HG03280 (cell line): ENCODE results near the gene NFATC2.
"Not testable (repeated sequence)": the region's sequence is repeated elsewhere in the genome, so short reads cannot be mapped to it uniquely, and the experiment has no call there.

Source experiments
- ATAC-seq: cut with Tn5 transposase; IDR thresholded peaks from one replicate; pipeline ENCODE4 v1.9.1; 2021; ENCODE audit warnings: mild to moderate bottlenecking, moderate library complexity; ENCODE audit not compliant: unreplicated experiment

The NFATC2 gene

GRCh38 chr20:51541189-51542032 is 1.1 kb downstream of the NFATC2 start:
- ATAC-seq = peak; percentile 43

GRCh38 chr20:51540580-51540979 is 1.9 kb downstream of the NFATC2 start:
- no peak for ATAC-seq

- ATAC-seq = not testable (repeated sequence)
These were observed 2.4 kb downstream of the NFATC2 start for GRCh38 chr20:51540074-51540473.

GRCh38 chr20:51536116-51537069 is 6.1 kb downstream of the NFATC2 start:
- ATAC-seq = no peak

- no peak for ATAC-seq
These were observed 6.8 kb downstream of the NFATC2 start for GRCh38 chr20:51535674-51536073.

DNA sequence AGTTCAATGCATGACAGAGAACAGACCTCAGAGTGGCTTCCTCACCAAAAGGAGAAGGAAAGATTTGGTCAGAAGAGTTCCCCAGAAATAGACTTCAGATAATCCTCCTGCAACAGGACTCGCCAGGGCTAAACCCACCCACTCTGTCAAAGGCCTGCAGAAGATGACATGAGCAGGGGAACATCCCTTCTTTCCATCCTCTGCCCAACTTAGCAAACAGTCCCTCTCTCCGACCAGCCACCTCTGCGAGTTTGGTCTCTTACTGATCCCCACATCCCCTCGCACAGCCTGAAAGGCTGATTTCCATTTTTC is 7.5 kb downstream of the NFATC2 start:
- no peak for ATAC-seq

DNA sequence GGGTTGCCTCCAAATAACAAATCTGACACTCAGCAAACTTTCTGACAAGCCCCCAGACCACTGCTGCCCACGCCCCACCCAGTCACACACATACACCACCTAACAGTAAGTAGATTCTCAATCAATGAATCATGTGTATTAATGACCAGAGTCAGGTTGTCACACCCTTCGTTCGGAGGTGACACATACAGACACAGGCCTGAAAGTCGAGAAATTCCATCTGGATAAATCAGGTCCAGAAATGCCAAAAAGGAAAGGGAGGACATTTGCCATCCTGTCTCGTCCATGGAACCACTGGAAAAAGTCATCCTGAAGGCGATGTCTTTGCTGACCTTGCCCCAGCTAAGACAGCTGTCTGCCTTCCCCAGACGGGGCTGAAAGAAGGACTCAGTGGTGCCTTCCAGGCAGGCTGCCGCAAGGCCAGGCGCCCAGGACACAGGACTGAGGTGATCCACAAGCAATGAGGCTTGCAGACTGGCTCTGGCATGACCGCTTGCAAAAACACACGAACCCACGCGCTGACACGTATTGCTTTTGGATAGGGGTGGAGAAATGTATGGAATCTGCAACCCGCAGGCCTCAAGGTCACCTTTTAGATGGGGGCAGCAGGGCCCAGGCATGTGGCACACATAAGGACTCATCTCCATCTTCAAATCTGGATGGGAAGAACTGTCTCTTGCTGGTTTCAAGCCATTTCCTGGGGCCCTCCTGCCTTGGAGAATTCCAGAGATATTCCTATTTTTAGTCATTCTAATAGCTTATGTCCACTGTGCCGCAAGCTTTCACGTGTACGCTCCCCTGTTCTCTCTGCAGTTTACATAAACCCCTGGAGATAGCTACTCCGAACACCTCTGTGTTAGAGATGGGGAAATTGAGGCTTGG is 9.0 kb downstream of the NFATC2 start:
- no peak for ATAC-seq

- ATAC-seq = no peak
These were observed 9.8 kb downstream of the NFATC2 start for GRCh38 chr20:51532577-51533191.

DNA sequence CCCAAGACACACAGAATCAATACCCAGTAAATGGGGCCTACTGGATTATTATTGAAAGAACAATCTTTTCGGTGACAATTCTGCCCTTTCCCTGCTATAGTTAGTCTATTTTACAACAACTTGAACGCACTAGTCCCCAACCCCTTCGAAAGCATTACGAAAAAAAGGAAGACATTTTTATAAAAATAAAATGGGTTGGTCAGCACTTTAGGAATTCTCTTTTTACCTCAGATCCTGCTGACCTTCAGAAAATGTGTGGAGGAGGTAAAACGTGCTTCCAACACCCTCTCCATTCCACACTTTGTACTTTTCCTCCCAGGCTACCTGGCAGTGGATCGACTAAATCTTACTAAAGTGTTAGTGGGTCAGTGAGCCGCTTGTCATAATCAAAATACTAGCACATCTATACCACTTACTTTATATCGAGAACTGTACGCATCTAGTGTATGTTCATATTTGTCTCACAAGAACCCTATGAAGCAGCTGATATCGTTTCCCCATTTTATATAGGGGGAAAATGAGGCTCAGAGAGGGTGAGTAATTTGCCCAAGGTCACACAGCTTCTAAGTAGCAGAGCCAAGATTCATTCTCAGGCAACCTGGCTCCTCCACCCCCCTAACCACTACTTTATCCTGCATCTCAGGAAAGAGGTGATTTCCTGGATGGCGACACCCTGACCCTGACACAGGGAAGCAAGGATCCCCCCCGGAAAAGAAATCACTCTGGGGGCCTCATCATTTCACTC is 10.6 kb downstream of the NFATC2 start:
- no peak for ATAC-seq

GRCh38 chr20:51531141-51531710 is 11.3 kb downstream of the NFATC2 start:
- peak; percentile 70 for ATAC-seq

DNA sequence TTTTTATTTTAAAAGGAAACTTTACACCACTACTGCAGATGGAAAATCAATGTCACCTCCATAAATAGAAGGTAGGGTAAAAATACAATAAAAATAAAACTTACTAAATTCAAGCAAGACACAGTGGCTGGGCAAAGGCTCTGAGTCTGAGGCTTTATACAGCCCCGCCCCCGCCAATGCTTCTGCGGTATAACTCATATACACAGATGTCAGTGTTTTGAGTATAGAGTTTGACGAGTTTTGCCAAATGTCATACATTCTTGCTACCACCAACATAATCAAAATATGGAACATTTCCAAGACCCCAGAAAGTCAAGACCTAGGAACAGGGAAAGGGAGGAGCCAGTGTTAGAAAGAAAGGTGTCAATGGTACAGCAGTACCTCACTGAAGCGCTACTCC is 12.8 kb downstream of the NFATC2 start:
- ATAC-seq = no peak

- no peak for ATAC-seq
These were observed 13.3 kb downstream of the NFATC2 start for GRCh38 chr20:51529081-51529681.

GRCh38 chr20:51528263-51529027 is 14.1 kb downstream of the NFATC2 start:
- no peak for ATAC-seq

DNA sequence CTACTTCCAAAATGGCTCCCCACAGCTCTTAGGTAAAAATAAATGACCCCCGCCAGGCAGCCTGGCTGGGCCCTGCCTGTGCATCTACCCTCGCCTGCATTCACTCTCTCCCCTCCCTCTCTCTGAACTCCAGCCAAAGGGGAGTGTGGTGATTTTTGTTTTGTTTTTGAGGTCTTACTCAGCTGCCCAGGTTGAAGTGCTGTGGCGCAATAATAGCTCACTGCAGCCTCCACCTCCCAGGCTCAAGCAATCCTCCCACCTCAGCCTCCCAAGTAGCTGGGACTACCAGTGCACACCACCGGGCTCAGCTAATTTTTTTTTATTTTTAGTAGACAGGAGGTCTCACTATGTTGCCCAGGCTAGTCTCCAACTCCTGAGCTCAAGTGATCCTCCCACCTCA is 15.8 kb downstream of the NFATC2 start:
- no peak for ATAC-seq

DNA sequence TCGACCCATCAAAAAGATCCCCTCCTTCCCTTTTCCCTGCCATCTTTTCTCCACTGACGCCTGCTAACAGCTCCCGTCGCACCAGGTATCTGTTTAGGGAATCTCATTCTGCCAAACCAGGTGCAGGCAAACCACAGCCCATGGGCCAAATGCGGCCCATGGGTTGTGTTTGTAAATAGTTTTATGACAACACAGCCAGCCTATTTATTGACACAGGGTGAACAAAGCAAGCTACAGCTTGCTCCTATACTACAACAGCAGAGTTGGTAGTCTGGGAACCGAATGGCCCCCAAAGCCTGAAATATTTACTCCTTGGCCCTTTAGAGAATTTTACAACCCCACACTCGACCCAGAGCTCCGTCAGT is 16.4 kb downstream of the NFATC2 start:
- no peak for ATAC-seq

GRCh38 chr20:51525241-51526105 is 17.0 kb downstream of the NFATC2 start:
- ATAC-seq = no peak

- no peak for ATAC-seq
These were observed 19.1 kb downstream of the NFATC2 start for GRCh38 chr20:51523276-51524013.
